Measurements from ENCODE around the gene FAM163B.

Gene FAM163B

GRCh38 chr9:133578524-133579441 lies 30.4 kb downstream of the FAM163B start:
- DNase-seq (ENCODE audit: insufficient read length, low spot score) (no peak), FAIRE-seq (no peak)
- no peak for TF ChIP-seq CTCF (IDR thresholded peaks at IDR 0.05; ENCODE audit: insufficient read depth, missing control alignments)

GRCh38 chr9:133577737-133578112 lies 31.5 kb downstream of the FAM163B start:
- DNase-seq (ENCODE audit: insufficient read length, low spot score), result no peak
- FAIRE-seq, result no peak
- TF ChIP-seq CTCF (IDR thresholded peaks at IDR 0.05; ENCODE audit: insufficient read depth, missing control alignments), result no peak

- TF ChIP-seq CTCF (IDR thresholded peaks at IDR 0.05; ENCODE audit: insufficient read depth, missing control alignments), result no peak
- no peak for DNase-seq (ENCODE audit: insufficient read length, low spot score)
- FAIRE-seq, result no peak
These were observed 32.1 kb downstream of the FAM163B start for GRCh38 chr9:133576875-133577736.

- no peak for TF ChIP-seq CTCF (IDR thresholded peaks at IDR 0.05; ENCODE audit: insufficient read depth, missing control alignments)
- FAIRE-seq (no peak), DNase-seq (ENCODE audit: insufficient read length, low spot score) (no peak)
These were observed 32.9 kb downstream of the FAM163B start for GRCh38 chr9:133576031-133576874.

GRCh38 chr9:133575186-133576030 lies 33.8 kb downstream of the FAM163B start:
- FAIRE-seq (no peak), DNase-seq (ENCODE audit: insufficient read length, low spot score) (no peak)
- no peak for TF ChIP-seq CTCF (IDR thresholded peaks at IDR 0.05; ENCODE audit: insufficient read depth, missing control alignments)

GRCh38 chr9:133574771-133575170 lies 34.4 kb downstream of the FAM163B start:
- FAIRE-seq (no peak), DNase-seq (ENCODE audit: insufficient read length, low spot score) (no peak)
- no peak for TF ChIP-seq CTCF (IDR thresholded peaks at IDR 0.05; ENCODE audit: insufficient read depth, missing control alignments)

Data from D721Med (cell line).